Parietal lobe (tissue), 1 donor: ENCODE measurements around the gene FAM20A. TPM values are rescaled to one million over a fixed set of nuclear protein-coding genes. Genes with fewer than 3 reads are reported as not detected.

ENCODE experiments used
- total RNA-seq: library from RNA; depleted of rRNA; stranded (reverse); fragments of >200 nt; gene quantifications from one replicate; pipeline ENCODE4 v1.2.3, GENCODE V29; 2014

FAM20A gene
- total RNA-seq = 5.0 TPM

GRCh38 chr17:68600931-68601564 is at the start of gene FAM20A:
FAM20A (minus strand) TSS chr17:68601367; CDS start chr17:68600666, 701 bp downstream.

DNA sequence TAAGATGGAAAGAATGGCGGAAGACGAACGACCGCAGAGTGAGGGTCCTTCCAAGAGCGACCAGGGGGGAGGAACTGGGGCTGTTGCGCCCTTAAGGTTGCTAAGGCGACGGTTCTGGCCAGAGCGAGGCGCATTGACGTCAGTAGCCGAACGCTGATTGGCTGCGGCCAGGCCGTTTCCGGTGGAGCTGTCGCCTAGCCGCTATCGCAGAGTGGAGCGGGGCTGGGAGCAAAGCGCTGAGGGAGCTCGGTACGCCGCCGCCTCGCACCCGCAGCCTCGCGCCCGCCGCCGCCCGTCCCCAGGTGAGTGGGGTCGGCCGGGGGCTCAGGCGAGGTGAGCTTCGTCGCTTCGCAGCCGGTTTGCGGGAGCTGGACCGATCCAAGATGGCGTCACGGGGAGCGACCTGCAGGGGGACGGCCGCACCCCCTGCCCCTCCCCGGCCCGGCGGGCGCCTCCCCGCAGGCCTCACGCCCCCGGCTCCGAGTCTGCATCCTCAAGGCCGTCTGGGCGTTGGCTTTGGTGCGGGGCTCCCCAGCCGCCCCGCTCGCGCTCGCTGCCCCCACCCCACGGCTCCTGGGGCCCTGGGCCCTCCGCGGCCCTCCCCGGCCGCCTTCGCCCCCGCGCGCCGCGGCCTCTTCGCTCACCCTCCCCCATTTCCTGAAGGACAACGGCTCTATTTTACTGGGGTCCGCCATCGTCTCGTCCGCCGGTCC is 88.8 kb downstream of the FAM20A start, which contains the start of gene PRKAR1A:
PRKAR1A (plus strand) TSS at position 184 of the 713 bp plus-strand sequence. CDS start 2,970 bp downstream, outside the sequence.

Other genes with a start within 250 kb of the FAM20A start
- gene WIPI1, start 143.9 kb downstream of the FAM20A start, total RNA-seq = 7.8 TPM
- 270 TPM for gene PRKAR1A, start 88.9 kb downstream of the FAM20A start, total RNA-seq